Stomach (tissue), 9 donors: ENCODE results near the gene GDPD3. TPM values are rescaled to one million over a fixed set of nuclear protein-coding genes. Genes with fewer than 3 reads are reported as not detected.

Experiments used
- DNase-seq, 2 donors: peaks; one replicate each; pipeline versions ENCODE4 v3.0.0 to v3.0.0-alpha.2; 2013 to 2019
- H3K27ac ChIP-seq, 5 donors: fragments of 200-600 bp in 4 of 5; sonication (generic) in 4 of 5; one replicate each; pipeline ENCODE4 v1.5.1; 2013 to 2019; ENCODE audit warnings: mild to moderate bottlenecking in 1 of 5, moderate library complexity in 1 of 5
- H3K27me3 ChIP-seq, 3 donors: fragments of 200-600 bp; sonication (generic); one replicate each; pipeline ENCODE4 v1.5.1; 2017 to 2019; ENCODE audit warnings: mixed run types in 1 of 3
- H3K36me3 ChIP-seq, 4 donors: fragments of 200-600 bp; sonication (generic); 1 replicate in 3 of 4; 2 replicates in 1 of 4; pipeline ENCODE4 v1.5.1; 2016 to 2019
- H3K4me1 ChIP-seq, 4 donors: fragments of 200-600 bp; sonication (generic); one replicate each; pipeline ENCODE4 v1.5.1; 2016 to 2019
- H3K4me3 ChIP-seq, 4 donors: fragments of 200-600 bp; sonication (generic) in 3 of 4; one replicate each; pipeline ENCODE4 v1.5.1; 2016 to 2019; ENCODE audit warnings: mild to moderate bottlenecking in 1 of 4
- H3K9me3 ChIP-seq, 4 donors: fragments of 200-600 bp; sonication (generic); one replicate each; pipeline ENCODE4 v1.5.1; 2016 to 2019
- CTCF ChIP-seq, 7 experiments: fragments of 450-650 bp in 4 of 7; fragments of 200-600 bp in 3 of 7; sonication (generic) in 3 of 7; IDR thresholded peaks; one replicate each; pipeline ENCODE4 v1.5.1; 2016 to 2019; ENCODE audit warnings: antibody characterized with exemption in 7 of 7, control low read depth in 2 of 7, mild to moderate bottlenecking in 1 of 7
- EP300 ChIP-seq: sonication (generic); formaldehyde crosslinking; IDR thresholded peaks from one replicate; pipeline ENCODE4 v1.6.1; 2017; ENCODE audit warnings: antibody characterized with exemption
- POLR2A ChIP-seq, 4 donors: fragments of 450-650 bp; IDR thresholded peaks; one replicate each; pipeline ENCODE4 v1.6.1; 2016; ENCODE audit warnings: antibody characterized with exemption in 4 of 4, control low read depth in 2 of 4, mild to moderate bottlenecking in 1 of 4, moderate library complexity in 1 of 4
- POLR2AphosphoS5 ChIP-seq, 3 donors: sonication (generic); formaldehyde crosslinking; IDR thresholded peaks; one replicate each; pipeline ENCODE4 v1.6.1; 2016; ENCODE audit warnings: antibody characterized with exemption in 3 of 3
- WGBS, 5 donors: extraction: QIAGEN DNeasy Blood & Tissue Kit in 3 of 5; methylation state at CpG; one replicate each; pipeline versions ENCODE4 v1.1.5 to v1.1.7; 2013 to 2018; 5-methylcytosine and 5-hydroxymethylcytosine counted together
- intact Hi-C: fragments of 100-400 bp; cut with DNase I; formaldehyde crosslinking; loops from one replicate; pipeline ENCODE4 v1.15.1; 2023; ENCODE audit warnings: low total_unique reads
- polyA plus RNA-seq, 3 donors: library from polyadenylated mRNA; stranded (reverse); fragments of 200-250 nt; gene quantifications; one replicate each; pipeline ENCODE4 v1.2.3, GENCODE V29; 2013
- total RNA-seq, 5 donors: library from RNA; depleted of rRNA; stranded (reverse); fragments of >200 nt; gene quantifications; one replicate each; pipeline versions ENCODE4 v1.1.0 to v1.2.3, GENCODE V29; 2014 to 2016
- donor health status: healthy with polysubstance abuse.
- donor health status: Bipolar disorder and iron deficiency.
- donor health status: healthy.

GDPD3 gene
- total and polyA plus RNA-seq, 8 donors = 1.8 to 178 (median 5.9) TPM

GRCh38 chr16:30151091-30151490, 37.8 kb upstream of the GDPD3 start:
- Histone ChIP-seq H3K4me1 (no peaks in the 10 kb centered on the region), H3K27me3 (no peaks in the 10 kb centered on the region), H3K27ac (no peak overlapping the region), H3K9me3 (peaks cover 0 to 16% (median 9%) of the 10 kb centered on the region in 4 donors), H3K4me3 (no peak overlapping the region), H3K36me3 (no peaks in the 10 kb centered on the region)
- TF ChIP-seq CTCF (IDR thresholded peaks at IDR 0.05) (no peak), POLR2AphosphoS5 (IDR thresholded peaks at IDR 0.05) (no peak), EP300 (no peak), POLR2A (IDR thresholded peaks at IDR 0.05) (no peak)
- 88 to 93% (median 91%) methylated on average over 7 of the region's 7 CpGs for WGBS, 5 donors
- intact Hi-C loops = no loop called here
- DNase-seq = no peak

- no peak overlapping the region for H3K27ac ChIP-seq
- WGBS, 5 donors = 77 to 95% (median 90%) methylated on average over 5 of the region's 5 CpGs
- no peak overlapping the region for H3K4me3 ChIP-seq
- intact Hi-C loops = no loop called here
- DNase-seq = no peak
- H3K4me1 ChIP-seq = no peaks in the 10 kb centered on the region
- no peaks in the 10 kb centered on the region for H3K36me3 ChIP-seq
- TF ChIP-seq EP300 = no peak
- no peak for TF ChIP-seq POLR2AphosphoS5 (IDR thresholded peaks at IDR 0.05)
- no peak for TF ChIP-seq CTCF (IDR thresholded peaks at IDR 0.05)
- no peak for TF ChIP-seq POLR2A (IDR thresholded peaks at IDR 0.05)
- peaks cover 0 to 16% (median 9%) of the 10 kb centered on the region in 4 donors for H3K9me3 ChIP-seq
- no peaks in the 10 kb centered on the region for H3K27me3 ChIP-seq
Measured at GRCh38 chr16:30149250-30149930, 36.1 kb upstream of the GDPD3 start.

- Histone ChIP-seq H3K4me1 (no peaks in the 10 kb centered on the region), H3K27ac (no peak overlapping the region), H3K9me3 (peaks cover 0 to 16% (median 9%) of the 10 kb centered on the region in 4 donors), H3K4me3 (no peak overlapping the region), H3K36me3 (no peaks in the 10 kb centered on the region), H3K27me3 (no peaks in the 10 kb centered on the region)
- WGBS, 5 donors = 69 to 91% (median 86%) methylated on average over 3 of the region's 3 CpGs
- DNase-seq = no peak
- intact Hi-C loops = no loop called here
- no peak for TF ChIP-seq EP300
- TF ChIP-seq CTCF (IDR thresholded peaks at IDR 0.05) = no peak
- TF ChIP-seq POLR2AphosphoS5 (IDR thresholded peaks at IDR 0.05) = no peak
- no peak for TF ChIP-seq POLR2A (IDR thresholded peaks at IDR 0.05)
Measured at GRCh38 chr16:30147843-30148510, 34.6 kb upstream of the GDPD3 start.

- Histone ChIP-seq H3K4me1 (peaks cover 0 to 3% (median 1%) of the 10 kb centered on the region in 4 donors), H3K9me3 (peaks cover 0 to 16% (median 9%) of the 10 kb centered on the region in 4 donors), H3K4me3 (no peak overlapping the region), H3K27me3 (no peaks in the 10 kb centered on the region), H3K36me3 (no peaks in the 10 kb centered on the region), H3K27ac (no peak overlapping the region)
- WGBS, 5 donors = 51 to 59% (median 55%) methylated on average over 1 of the region's 1 CpG
- TF ChIP-seq EP300 (no peak), POLR2AphosphoS5 (IDR thresholded peaks at IDR 0.05) (no peak), CTCF (IDR thresholded peaks at IDR 0.05) (no peak), POLR2A (IDR thresholded peaks at IDR 0.05) (no peak)
- intact Hi-C loops = no loop called here
- no peak for DNase-seq
Measured at GRCh38 chr16:30145657-30146056, 32.3 kb upstream of the GDPD3 start.
